K562 (cell line): ENCODE data around the gene CGN. TPM values are rescaled to one million over a fixed set of nuclear protein-coding genes. Genes with fewer than 3 reads are reported as not detected.
A peak's percentile ranks its signal among the peaks of the same experiment; 100 is the strongest.

Experiments used
- ATAC-seq: fragments of 200-7000 bp; cut with Tn5 transposase; 3 replicates; pipeline ENCODE4 v1.9.1; 2020; ENCODE audit warnings: moderate library complexity
- BruUV-seq: library from RNA; stranded (reverse); fragments of 400-500 nt; replicated peaks from 2 replicates; lab custom pipeline; 2021; lab: Mats Ljungman, UMichigan
- CTCF ChIA-PET: fragments of 300-600 bp; formaldehyde crosslinking; extraction: SDS; loops from one replicate; lab custom pipeline; 2021; ENCODE audit warnings: low intra/inter-chr PET ratio; lab: Yijun Ruan, JAX
- POLR2A ChIA-PET: fragments of 300-600, 350-650 bp; sonication (Branson Sonifier 250); formaldehyde crosslinking; extraction: SDS; loops from one replicate; lab custom pipeline; 2021; ENCODE audit warnings: antibody characterized with exemption, inconsistent platforms; lab: Yijun Ruan, JAX
- DNase-seq, 4 experiments: peaks; one replicate each; pipeline versions ENCODE4 v3.0.0 to v3.0.0-alpha.2; 2011 to 2018; ENCODE audit warnings: low spot score in 3 of 4, mixed read lengths in 3 of 4; ENCODE audit errors: extremely low read depth in 1 of 4
- FAIRE-seq: peaks from 2 replicates; lab custom pipeline; 2011; peaks lifted over from hg19 to GRCh38; lab: Jason Lieb, UNC
- H2AFZ ChIP-seq: 2 replicates; pipeline ENCODE4 v1.6.0; 2011; ENCODE audit warnings: low read depth, low read length, control low read depth, inconsistent platforms
- H3K27ac ChIP-seq: fragments of 200-600 bp; 3 replicates; pipeline ENCODE4 v1.8.0; 2011; ENCODE audit warnings: low read depth, mild to moderate bottlenecking, control low read depth, inconsistent platforms, low read length, moderate library complexity, mixed read lengths; ENCODE audit errors: extremely low read depth
- H3K27me3 ChIP-seq, 2 experiments: fragments of 300-600 bp in 1 of 2; 2 replicates in 1 of 2; 3 replicates in 1 of 2; pipeline versions ENCODE4 v1.6.0 to v1.8.0; 2011; ENCODE audit warnings: inconsistent platforms in 2 of 2, low read length in 2 of 2, mild to moderate bottlenecking in 1 of 2, mixed read lengths in 1 of 2, moderate library complexity in 1 of 2; ENCODE audit not compliant: control insufficient read depth in 2 of 2, insufficient read depth in 2 of 2
- H3K36me3 ChIP-seq: fragments of 300-600 bp; 3 replicates; pipeline ENCODE4 v1.8.0; 2011; ENCODE audit warnings: mild to moderate bottlenecking, low read length, inconsistent platforms; ENCODE audit not compliant: control insufficient read depth, insufficient read depth
- H3K4me1 ChIP-seq, 2 experiments: fragments of 200-600 bp in 1 of 2; replicated peaks in 1 of 2; 2 replicates in 1 of 2; 3 replicates in 1 of 2; pipeline versions ENCODE4 v1.5.1 to v1.8.0; 2011; ENCODE audit warnings: inconsistent platforms in 2 of 2, low read length in 2 of 2, mild to moderate bottlenecking in 1 of 2, mixed read lengths in 1 of 2, moderate library complexity in 1 of 2; ENCODE audit not compliant: control insufficient read depth in 2 of 2, insufficient read depth in 2 of 2
- H3K4me2 ChIP-seq: 2 replicates; pipeline ENCODE4 v1.6.1; 2011; ENCODE audit warnings: low read length, control low read depth, inconsistent platforms, mixed read lengths; ENCODE audit not compliant: insufficient read depth
- H3K4me3 ChIP-seq: fragments of 200-600 bp; sonication (generic), shearing (Covaris generic); 2 replicates; pipeline ENCODE4 v1.5.1; 2016; ENCODE audit warnings: control low read depth, inconsistent platforms
- H3K79me2 ChIP-seq: fragments of 200-600 bp; 3 replicates; pipeline ENCODE4 v1.8.0; 2011; ENCODE audit warnings: low read length, inconsistent platforms; ENCODE audit not compliant: control insufficient read depth, insufficient read depth
- H3K9ac ChIP-seq, 2 experiments: 2 replicates each; pipeline versions ENCODE4 v1.6.0 to v1.6.1; 2011; ENCODE audit warnings: low read depth in 2 of 2, low read length in 2 of 2, control low read depth in 1 of 2, inconsistent platforms in 1 of 2, mild to moderate bottlenecking in 1 of 2, mixed read lengths in 1 of 2; ENCODE audit not compliant: insufficient read depth in 1 of 2
- H3K9me1 ChIP-seq: one replicate; pipeline ENCODE4 v1.6.0; 2011; ENCODE audit warnings: inconsistent platforms, mild to moderate bottlenecking, low read length, moderate library complexity; ENCODE audit not compliant: control insufficient read depth, insufficient read depth
- H3K9me3 ChIP-seq: replicated peaks from 2 replicates; pipeline ENCODE4 v1.5.1; 2011; ENCODE audit warnings: low read depth, low read length, inconsistent platforms; ENCODE audit not compliant: control insufficient read depth, insufficient read depth
- H4K20me1 ChIP-seq: replicated peaks from 2 replicates; pipeline ENCODE4 v1.6.1; 2011; ENCODE audit warnings: low read length, inconsistent platforms, mixed read lengths; ENCODE audit not compliant: control insufficient read depth, insufficient read depth
- CBFA2T3 ChIP-seq: fragments of 450-650 bp; IDR thresholded peaks from 2 replicates; pipeline ENCODE4 v1.6.1; 2017
- CHD2 ChIP-seq: IDR thresholded peaks from 2 replicates; pipeline ENCODE4 v1.6.1; 2011; ENCODE audit warnings: low read depth, low read length
- SMAD1 ChIP-seq: fragments of 150-350 bp; IDR thresholded peaks from 2 replicates; pipeline ENCODE4 v1.6.1; 2014; ENCODE audit warnings: low read length, low read depth; ENCODE audit not compliant: partially characterized antibody
- SMARCE1 ChIP-seq: fragments of 450-650 bp; IDR thresholded peaks from 2 replicates; pipeline ENCODE4 v1.7.1; 2016; ENCODE audit warnings: mild to moderate bottlenecking
- TAF1 ChIP-seq: IDR thresholded peaks from 2 replicates; pipeline ENCODE4 v1.6.1; 2011; ENCODE audit warnings: mild to moderate bottlenecking, low read length, moderate library complexity; ENCODE audit not compliant: insufficient read depth, control insufficient read depth, severe bottlenecking; ENCODE audit errors: extremely low read depth
- TBP ChIP-seq: optimal IDR thresholded peaks from 2 replicates; pipeline ENCODE3; 2011; ENCODE audit warnings: low read depth, low read length, improper control_type of control experiment
- TRIM24 ChIP-seq, 2 experiments: fragments of 450-650 bp; IDR thresholded peaks; 2 replicates each; pipeline ENCODE4 v1.6.1; 2016
- VEZF1 ChIP-seq: fragments of 200-800 bp; sonication (Bioruptor generic); IDR thresholded peaks from 2 replicates; pipeline ENCODE4 v1.6.1; 2017; ENCODE audit warnings: missing genetic modification characterization, missing compliant biosample characterization
- ZEB2 ChIP-seq: fragments of 450-650 bp; IDR thresholded peaks from 2 replicates; pipeline ENCODE4 v1.6.1; 2016
- ZNF23 ChIP-seq: fragments of 250-450 bp; sonication (Bioruptor Pico); IDR thresholded peaks from 2 replicates; pipeline ENCODE4 v1.4.0; 2020; ENCODE audit warnings: mild to moderate bottlenecking
- ZNF766 ChIP-seq: fragments of 200-800 bp; sonication (Bioruptor generic); conservative IDR thresholded peaks from 2 replicates; pipeline ENCODE4 v1.6.1; 2016; ENCODE audit warnings: missing genetic modification characterization, missing compliant biosample characterization
- WGBS: fragments of 100-300 bp; shearing (Covaris generic); methylation state at CpG from one replicate; pipeline ENCODE4 v1.1.6; 2016; ENCODE audit warnings: low coverage, mixed read lengths; ENCODE audit not compliant: insufficient coverage; ENCODE audit errors: missing lambda C conversion rate; 5-methylcytosine and 5-hydroxymethylcytosine counted together
- in situ Hi-C: fragments of 300-500 bp; cut with MboI; formaldehyde crosslinking; loops from 4 replicates; pipeline ENCODE4 v1.15.0; 2018; ENCODE audit warnings: inconsistent platforms, mixed read lengths
- intact Hi-C: fragments of 100-400 bp; cut with micrococcal nuclease; formaldehyde crosslinking; loops from 2 replicates; pipeline ENCODE4 v1.14.2; 2022
- polyA plus RNA-seq, 8 experiments: library from polyadenylated mRNA; depleted of rRNA in 4 of 8; stranded (reverse) in 5 of 8; unstranded in 3 of 8; fragments of >200 nt; fragmentation: Nextera tagmentation in 2 of 8; fragmentation: Illumina TruSeq in 1 of 8; extraction: Ambion mirVana in 2 of 8; extraction: Trizol in 1 of 8; gene quantifications; 2 replicates each; pipeline versions ENCODE4 v1.2.1 to v1.2.3, GENCODE V29; 2011 to 2014; ENCODE audit warnings: inconsistent platforms in 1 of 8, missing spikeins in 1 of 8
- total RNA-seq, 7 experiments: library from RNA; depleted of rRNA in 6 of 7; stranded (reverse); fragments of >200 nt in 6 of 7; fragmentation: Illumina TruSeq in 2 of 7; extraction: Trizol in 2 of 7; gene quantifications; 2 replicates each; pipeline versions ENCODE4 v1.2.1 to v1.2.3, GENCODE V29; 2011 to 2021; ENCODE audit warnings: low replicate concordance in 1 of 7
- TF ChIP-seq, protein P1 (sequence below), 2 experiments: fragments of 450-650 bp; formaldehyde crosslinking in 1 of 2; IDR thresholded peaks; 2 replicates each; pipeline versions ENCODE4 v1.4.0 to v1.6.1; 2014 to 2020; ENCODE audit warnings: mild to moderate bottlenecking in 2 of 2, borderline replicate concordance in 1 of 2, low read depth in 1 of 2

The CGN gene
- total and polyA plus RNA-seq, 9 of the 15 experiments (the other 6 are each of a cell fraction or from before 2014, with no cell fraction given): 0.03 to 1.4 (median 0.14) TPM; not detected in 2

DNA sequence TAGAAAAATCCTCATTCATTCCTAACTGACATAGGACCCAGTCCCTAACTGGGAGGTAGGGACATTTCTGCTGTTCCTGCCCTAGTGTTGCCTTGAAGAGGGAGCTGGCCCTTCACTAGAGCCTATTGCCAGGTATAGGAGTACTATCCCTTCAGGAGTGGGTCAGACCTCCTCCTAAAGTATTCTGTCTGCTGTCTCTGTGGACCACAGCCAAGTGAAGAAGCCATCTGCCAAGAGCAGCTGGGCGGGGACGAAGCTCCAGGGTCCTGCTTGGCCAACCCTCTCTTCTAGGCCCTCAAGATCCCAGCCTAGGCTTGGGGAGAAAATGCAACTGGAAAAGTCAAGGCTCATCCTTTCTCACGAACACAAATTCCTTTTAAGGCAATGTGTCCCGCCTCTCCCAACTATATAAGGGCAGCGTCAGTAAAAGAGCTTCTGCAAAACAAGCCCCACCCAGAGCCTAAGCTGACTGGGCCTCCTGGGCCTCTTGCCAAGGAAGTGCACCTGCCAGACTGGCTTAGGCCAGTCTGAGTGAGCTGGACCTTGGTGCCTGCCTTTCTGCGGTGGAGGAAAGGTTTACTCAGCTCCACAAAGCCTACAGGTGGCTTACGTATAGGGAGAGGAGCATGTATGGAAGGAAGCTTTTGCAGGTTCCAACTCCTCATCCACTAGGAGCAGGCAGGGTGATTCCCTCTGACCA, 28.3 kb downstream of the CGN start:
- ChIA-PET CTCF (interaction anchor here (1.1 kb wide), 1 partner anchor 196 kb away, joined by 3 read pairs; no protein-coding TSS in a partner anchor), POLR2A (interaction anchor here (0.5 to 3.4 kb wide), 26 partner anchors 8 to 463 kb away, joined by 3 to 39 read pairs (median 3); partner anchors contain the start of gene MRPL9)
- Histone ChIP-seq H2AFZ (peak overlapping the region; percentile 89), H3K27me3 (peaks cover 2 to 5% of the 10 kb centered on the region in 2 experiments; a peak in 2 of 5 replicates), H3K36me3 (no peaks in the 10 kb centered on the region), H3K9ac (peak overlapping the region; percentile 11 to 52; a peak in 3 of 4 replicates), H3K4me1 (peaks cover 5 to 14% of the 10 kb centered on the region in 2 experiments; a peak in 4 of 5 replicates), H3K4me3 (peak overlapping the region; percentile 52), H3K4me2 (peak overlapping the region; percentile 89), H4K20me1 (no peaks in the 10 kb centered on the region; the same call in none of the 2 replicates), H3K9me3 (no peaks in the 10 kb centered on the region), H3K9me1 (no peaks in the 10 kb centered on the region), H3K79me2 (no peaks in the 10 kb centered on the region), H3K27ac (peak overlapping the region; percentile 70)
- no peak for FAIRE-seq
- no TSS peak for BruUV-seq
- 5% methylated on average over 7 of the region's 7 CpGs for WGBS
- in situ Hi-C loops (loop anchor here (5.0 kb wide), 1 partner anchor 198 kb away; no protein-coding TSS in a partner anchor), intact Hi-C loops (loop anchor here (5.0 kb wide), 1 partner anchor 38 kb away; no protein-coding TSS in a partner anchor)
- peak; percentile 63 to 89 (median 70) for DNase-seq
- ATAC-seq: peak; percentile 87
- TF ChIP-seq VEZF1 (CRISPR knock-in tag) (peak; percentile 67; the same call in 1 of the 2 replicates), ZNF766 (CRISPR knock-in tag) (peak; percentile 86; the same call in 1 of the 2 replicates), ZEB2 (no peak; the same call in none of the 2 replicates), TRIM24 (IDR thresholded peaks at IDR 0.05) (peak in 1 of 2 experiments; percentile 52; a peak in 2 of 4 replicates), ZNF23 (CRISPR knock-in tag) (no peak), CHD2 (no peak), TAF1 (no peak), CBFA2T3 (peak; percentile 45), SMARCE1 (peak; percentile 51; the same call in 1 of the 2 replicates), TBP (peak; percentile 39), SMAD1 (no peak)
- TF ChIP-seq, protein P1, sequence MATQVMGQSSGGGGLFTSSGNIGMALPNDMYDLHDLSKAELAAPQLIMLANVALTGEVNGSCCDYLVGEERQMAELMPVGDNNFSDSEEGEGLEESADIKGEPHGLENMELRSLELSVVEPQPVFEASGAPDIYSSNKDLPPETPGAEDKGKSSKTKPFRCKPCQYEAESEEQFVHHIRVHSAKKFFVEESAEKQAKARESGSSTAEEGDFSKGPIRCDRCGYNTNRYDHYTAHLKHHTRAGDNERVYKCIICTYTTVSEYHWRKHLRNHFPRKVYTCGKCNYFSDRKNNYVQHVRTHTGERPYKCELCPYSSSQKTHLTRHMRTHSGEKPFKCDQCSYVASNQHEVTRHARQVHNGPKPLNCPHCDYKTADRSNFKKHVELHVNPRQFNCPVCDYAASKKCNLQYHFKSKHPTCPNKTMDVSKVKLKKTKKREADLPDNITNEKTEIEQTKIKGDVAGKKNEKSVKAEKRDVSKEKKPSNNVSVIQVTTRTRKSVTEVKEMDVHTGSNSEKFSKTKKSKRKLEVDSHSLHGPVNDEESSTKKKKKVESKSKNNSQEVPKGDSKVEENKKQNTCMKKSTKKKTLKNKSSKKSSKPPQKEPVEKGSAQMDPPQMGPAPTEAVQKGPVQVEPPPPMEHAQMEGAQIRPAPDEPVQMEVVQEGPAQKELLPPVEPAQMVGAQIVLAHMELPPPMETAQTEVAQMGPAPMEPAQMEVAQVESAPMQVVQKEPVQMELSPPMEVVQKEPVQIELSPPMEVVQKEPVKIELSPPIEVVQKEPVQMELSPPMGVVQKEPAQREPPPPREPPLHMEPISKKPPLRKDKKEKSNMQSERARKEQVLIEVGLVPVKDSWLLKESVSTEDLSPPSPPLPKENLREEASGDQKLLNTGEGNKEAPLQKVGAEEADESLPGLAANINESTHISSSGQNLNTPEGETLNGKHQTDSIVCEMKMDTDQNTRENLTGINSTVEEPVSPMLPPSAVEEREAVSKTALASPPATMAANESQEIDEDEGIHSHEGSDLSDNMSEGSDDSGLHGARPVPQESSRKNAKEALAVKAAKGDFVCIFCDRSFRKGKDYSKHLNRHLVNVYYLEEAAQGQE (IDR thresholded peaks at IDR 0.05; ENCODE audit: borderline replicate concordance): peak; percentile 99
- TF ChIP-seq, protein P1 (CRISPR knock-in tag; IDR thresholded peaks at IDR 0.05; ENCODE audit: low read depth): no peak
